Bronchial epithelial cell (primary cell): ENCODE data around the gene ZBTB44. TPM values are rescaled to one million over a fixed set of nuclear protein-coding genes. Genes with fewer than 3 reads are reported as not detected.

Experiments used
- DNase-seq: peaks from one replicate; pipeline ENCODE4 v3.0.0-alpha.2; 2010; ENCODE audit warnings: low read depth
- FAIRE-seq: peaks from 2 replicates; lab custom pipeline; 2011; peaks lifted over from hg19 to GRCh38; lab: Jason Lieb, UNC
- H3K27me3 ChIP-seq: 2 replicates; pipeline ENCODE4 v1.5.1; 2011; ENCODE audit warnings: low read length; ENCODE audit not compliant: control insufficient read depth, insufficient read depth
- H3K36me3 ChIP-seq: 2 replicates; pipeline ENCODE4 v1.5.1; 2011; ENCODE audit warnings: low read length; ENCODE audit not compliant: control insufficient read depth, insufficient read depth
- H3K4me3 ChIP-seq: 2 replicates; pipeline ENCODE4 v1.5.1; 2011; ENCODE audit warnings: mild to moderate bottlenecking, low read depth, low read length, control low read depth
- CTCF ChIP-seq: IDR thresholded peaks from 2 replicates; pipeline ENCODE4 v1.5.1; 2011; ENCODE audit warnings: mild to moderate bottlenecking, moderate library complexity, low read length, control low read depth, inconsistent platforms; ENCODE audit not compliant: insufficient read depth, severe bottlenecking
- total RNA-seq: library from RNA; depleted of rRNA; stranded (reverse); fragments of >200 nt; gene quantifications from 2 replicates; pipeline ENCODE4 v1.2.1, GENCODE V29; 2014

The ZBTB44 gene
- total RNA-seq, 1 donor from 2014 or later: 28.4 TPM

GRCh38 chr11:130272336-130272735, 42.4 kb downstream of the ZBTB44 start:
- no peak overlapping the region for H3K4me3 ChIP-seq
- FAIRE-seq (no peak), DNase-seq (no peak)
- no peaks in the 10 kb centered on the region for H3K27me3 ChIP-seq
- TF ChIP-seq CTCF: no peak
- H3K36me3 ChIP-seq: peaks cover 1% of the 10 kb centered on the region

GRCh38 chr11:130269326-130269943, 45.3 kb downstream of the ZBTB44 start:
- DNase-seq (no peak), FAIRE-seq (no peak)
- TF ChIP-seq CTCF: no peak
- Histone ChIP-seq H3K27me3 (no peaks in the 10 kb centered on the region), H3K4me3 (no peak overlapping the region), H3K36me3 (peaks cover 1% of the 10 kb centered on the region)

GRCh38 chr11:130263351-130263750, 51.4 kb downstream of the ZBTB44 start:
- no peaks in the 10 kb centered on the region for H3K27me3 ChIP-seq
- FAIRE-seq (no peak), DNase-seq (no peak)
- peaks cover 5% of the 10 kb centered on the region for H3K36me3 ChIP-seq
- no peak overlapping the region for H3K4me3 ChIP-seq
- no peak for TF ChIP-seq CTCF

- DNase-seq: no peak
- TF ChIP-seq CTCF: no peak
- H3K27me3 ChIP-seq: no peaks in the 10 kb centered on the region
Measured at GRCh38 chr11:130262424-130262823, 52.3 kb downstream of the ZBTB44 start.

GRCh38 chr11:130261571-130261970, 53.1 kb downstream of the ZBTB44 start:
- Histone ChIP-seq H3K36me3 (peaks cover 3% of the 10 kb centered on the region), H3K27me3 (no peaks in the 10 kb centered on the region), H3K4me3 (no peak overlapping the region)
- DNase-seq: no peak
- TF ChIP-seq CTCF: no peak
- no peak for FAIRE-seq

More at GRCh38 chr11:130262424-130262823, 52.3 kb downstream of the ZBTB44 start:
- no peak for FAIRE-seq
- Histone ChIP-seq H3K4me3 (no peak overlapping the region), H3K36me3 (peaks cover 3% of the 10 kb centered on the region)

GRCh38 chr11:130260742-130261141, 54.0 kb downstream of the ZBTB44 start:
- DNase-seq: no peak
- H3K27me3 ChIP-seq: no peaks in the 10 kb centered on the region
- TF ChIP-seq CTCF: no peak
- peak; percentile 83 for FAIRE-seq
- peaks cover 3% of the 10 kb centered on the region for H3K36me3 ChIP-seq
- no peak overlapping the region for H3K4me3 ChIP-seq
